ENCODE data around the gene FOXL1.

- no peak for TF ChIP-seq CTCF (optimal IDR thresholded peaks at IDR 0.05 in 1 of 3, IDR thresholded peaks at IDR 0.05 in 1 of 3, conservative IDR thresholded peaks at IDR 0.05 in 1 of 3; ENCODE audit: extremely low read depth in 1 of 3, insufficient read depth in 2 of 3, low read length in 3 of 3)
- TF ChIP-seq EZH2 (IDR thresholded peaks at IDR 0.05; ENCODE audit: low read length) = no peak
Measured at GRCh38 chr16:86585821-86586611, 7.7 kb downstream of the FOXL1 start.

All from keratinocyte (primary cell).